Panc1 (cell line): ENCODE measurements around the gene PPP1R2B. TPM values are rescaled to one million over a fixed set of nuclear protein-coding genes. Genes with fewer than 3 reads are reported as not detected.

Source experiments
- ATAC-seq: fragments of 200-7000 bp; cut with Tn5 transposase; 2 replicates; pipeline ENCODE4 v1.9.1; 2020; ENCODE audit warnings: mild to moderate bottlenecking, moderate library complexity
- BruUV-seq: library from RNA; stranded (reverse); fragments of 400-500 nt; replicated peaks from 2 replicates; lab custom pipeline; 2021; lab: Mats Ljungman, UMichigan
- CTCF ChIA-PET: fragments of 300-600 bp; sonication (Branson Sonifier 250); formaldehyde crosslinking; loops from one replicate; lab custom pipeline; 2022; ENCODE audit warnings: antibody characterized with exemption; lab: Charles Lee
- POLR2A ChIA-PET: fragments of 300-600 bp; sonication (Branson Sonifier 250); formaldehyde crosslinking; loops from one replicate; lab custom pipeline; 2022; ENCODE audit warnings: antibody characterized with exemption; lab: Charles Lee
- DNase-seq: peaks from one replicate; pipeline ENCODE4 v3.0.0-alpha.2; 2010; ENCODE audit warnings: low read depth, low spot score
- H3K27ac ChIP-seq: 2 replicates; pipeline ENCODE4 v1.5.1; 2011; ENCODE audit warnings: mild to moderate bottlenecking, low read length, inconsistent platforms
- H3K27me3 ChIP-seq: fragments of 200-500 bp; sonication (Bioruptor generic); 2 replicates; pipeline ENCODE4 v1.6.0; 2014; ENCODE audit warnings: low read length, inconsistent platforms; ENCODE audit not compliant: control insufficient read depth, insufficient read depth
- H3K36me3 ChIP-seq: fragments of 200-500 bp; sonication (Bioruptor generic); 2 replicates; pipeline ENCODE4 v1.5.1; 2014; ENCODE audit warnings: inconsistent platforms, mild to moderate bottlenecking, low read length, moderate library complexity; ENCODE audit not compliant: control insufficient read depth, insufficient read depth
- H3K4me1 ChIP-seq: 2 replicates; pipeline ENCODE4 v1.5.1; 2011; ENCODE audit warnings: inconsistent platforms, mild to moderate bottlenecking, low read length, moderate library complexity; ENCODE audit not compliant: control insufficient read depth, insufficient read depth
- H3K4me3 ChIP-seq, 2 experiments: 2 replicates each; pipeline ENCODE4 v1.5.1; 2011 to 2012; ENCODE audit warnings: low read depth in 2 of 2, low read length in 2 of 2, mild to moderate bottlenecking in 2 of 2, inconsistent platforms in 1 of 2, moderate library complexity in 1 of 2
- H3K9me3 ChIP-seq: fragments of 200-500 bp; sonication (Bioruptor generic); 2 replicates; pipeline ENCODE4 v1.5.1; 2014; ENCODE audit warnings: low read depth, mild to moderate bottlenecking, inconsistent platforms, low read length, moderate library complexity; ENCODE audit not compliant: control insufficient read depth, insufficient read depth
- POLR2AphosphoS5 ChIP-seq: IDR thresholded peaks from 2 replicates; pipeline ENCODE4 v1.6.1; 2012; ENCODE audit warnings: mild to moderate bottlenecking, low read depth, low read length, moderate library complexity
- SIN3A ChIP-seq: IDR thresholded peaks from 2 replicates; pipeline ENCODE4 v1.6.1; 2012; ENCODE audit warnings: low read depth, mild to moderate bottlenecking, low read length, moderate library complexity, borderline replicate concordance; ENCODE audit not compliant: insufficient read depth
- TCF7L2 ChIP-seq: IDR thresholded peaks from 2 replicates; pipeline ENCODE4 v1.6.1; 2011; ENCODE audit warnings: mild to moderate bottlenecking, low read depth, low read length, inconsistent platforms
- in situ Hi-C: cut with HindIII; loops from 2 replicates; pipeline ENCODE4 v1.10.0; 2016; ENCODE audit warnings: low sequenced_read_pairs, low pct_unique_long_range_greater_than_20kb
- intact Hi-C: fragments of 100-400 bp; cut with micrococcal nuclease; formaldehyde crosslinking; loops from one replicate; pipeline ENCODE4 v1.10.0; 2022; ENCODE audit not compliant: unreplicated experiment
- total RNA-seq: library from RNA; stranded (reverse); gene quantifications from one replicate; pipeline ENCODE4 v1.2.1, GENCODE V29; 2021; ENCODE audit not compliant: unreplicated experiment
- TF ChIP-seq, protein P1 (sequence below), 2 experiments: IDR thresholded peaks; 2 replicates each; pipeline ENCODE4 v1.6.1; 2011 to 2012; ENCODE audit warnings: low read depth in 2 of 2, control low read depth in 1 of 2, low read length in 1 of 2, mild to moderate bottlenecking in 1 of 2, moderate library complexity in 1 of 2; ENCODE audit not compliant: insufficient read depth in 1 of 2
- TF ChIP-seq, protein P2 (sequence below): fragments of 450-650 bp; IDR thresholded peaks from 2 replicates; pipeline ENCODE4 v1.5.1; 2017; ENCODE audit warnings: mild to moderate bottlenecking

PPP1R2B gene
- total RNA-seq, 1 experiment from 2014 or later: 0.10 TPM

DNA sequence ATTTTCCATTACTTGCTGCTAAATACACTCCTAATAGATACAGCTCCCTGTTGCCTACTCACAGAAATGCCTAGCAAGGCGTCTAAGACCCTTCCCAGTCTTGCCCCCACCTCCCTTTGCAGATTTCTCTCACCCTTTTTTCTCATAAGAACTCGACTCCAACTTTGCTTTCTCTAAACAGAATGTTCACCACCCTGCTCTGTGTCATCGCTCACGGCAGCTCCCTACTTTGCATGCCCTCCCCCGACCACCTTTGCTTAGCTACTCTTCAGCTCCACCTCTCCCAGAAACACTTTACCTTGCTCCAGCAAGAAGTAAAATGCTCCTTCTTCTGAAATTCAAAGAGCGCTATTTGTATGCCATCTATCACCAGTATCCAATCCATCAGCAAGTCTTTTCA lies 15.2 kb upstream of the PPP1R2B start:
- no TSS peak for BruUV-seq
- ATAC-seq: no peak
- Histone ChIP-seq H3K4me3 (no peak overlapping the region), H3K9me3 (no peaks in the 10 kb centered on the region), H3K36me3 (no peaks in the 10 kb centered on the region), H3K27ac (no peak overlapping the region), H3K27me3 (no peaks in the 10 kb centered on the region), H3K4me1 (no peaks in the 10 kb centered on the region)
- intact Hi-C loops (no loop called here), in situ Hi-C loops (no loop called here)
- TF ChIP-seq, protein P1, sequence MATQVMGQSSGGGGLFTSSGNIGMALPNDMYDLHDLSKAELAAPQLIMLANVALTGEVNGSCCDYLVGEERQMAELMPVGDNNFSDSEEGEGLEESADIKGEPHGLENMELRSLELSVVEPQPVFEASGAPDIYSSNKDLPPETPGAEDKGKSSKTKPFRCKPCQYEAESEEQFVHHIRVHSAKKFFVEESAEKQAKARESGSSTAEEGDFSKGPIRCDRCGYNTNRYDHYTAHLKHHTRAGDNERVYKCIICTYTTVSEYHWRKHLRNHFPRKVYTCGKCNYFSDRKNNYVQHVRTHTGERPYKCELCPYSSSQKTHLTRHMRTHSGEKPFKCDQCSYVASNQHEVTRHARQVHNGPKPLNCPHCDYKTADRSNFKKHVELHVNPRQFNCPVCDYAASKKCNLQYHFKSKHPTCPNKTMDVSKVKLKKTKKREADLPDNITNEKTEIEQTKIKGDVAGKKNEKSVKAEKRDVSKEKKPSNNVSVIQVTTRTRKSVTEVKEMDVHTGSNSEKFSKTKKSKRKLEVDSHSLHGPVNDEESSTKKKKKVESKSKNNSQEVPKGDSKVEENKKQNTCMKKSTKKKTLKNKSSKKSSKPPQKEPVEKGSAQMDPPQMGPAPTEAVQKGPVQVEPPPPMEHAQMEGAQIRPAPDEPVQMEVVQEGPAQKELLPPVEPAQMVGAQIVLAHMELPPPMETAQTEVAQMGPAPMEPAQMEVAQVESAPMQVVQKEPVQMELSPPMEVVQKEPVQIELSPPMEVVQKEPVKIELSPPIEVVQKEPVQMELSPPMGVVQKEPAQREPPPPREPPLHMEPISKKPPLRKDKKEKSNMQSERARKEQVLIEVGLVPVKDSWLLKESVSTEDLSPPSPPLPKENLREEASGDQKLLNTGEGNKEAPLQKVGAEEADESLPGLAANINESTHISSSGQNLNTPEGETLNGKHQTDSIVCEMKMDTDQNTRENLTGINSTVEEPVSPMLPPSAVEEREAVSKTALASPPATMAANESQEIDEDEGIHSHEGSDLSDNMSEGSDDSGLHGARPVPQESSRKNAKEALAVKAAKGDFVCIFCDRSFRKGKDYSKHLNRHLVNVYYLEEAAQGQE (IDR thresholded peaks at IDR 0.05; ENCODE audit: insufficient read depth in 1 of 2, low read depth in 2 of 2, low read length in 1 of 2): no peak
- TF ChIP-seq TCF7L2: no peak
- TF ChIP-seq SIN3A: no peak
- TF ChIP-seq, protein P2, sequence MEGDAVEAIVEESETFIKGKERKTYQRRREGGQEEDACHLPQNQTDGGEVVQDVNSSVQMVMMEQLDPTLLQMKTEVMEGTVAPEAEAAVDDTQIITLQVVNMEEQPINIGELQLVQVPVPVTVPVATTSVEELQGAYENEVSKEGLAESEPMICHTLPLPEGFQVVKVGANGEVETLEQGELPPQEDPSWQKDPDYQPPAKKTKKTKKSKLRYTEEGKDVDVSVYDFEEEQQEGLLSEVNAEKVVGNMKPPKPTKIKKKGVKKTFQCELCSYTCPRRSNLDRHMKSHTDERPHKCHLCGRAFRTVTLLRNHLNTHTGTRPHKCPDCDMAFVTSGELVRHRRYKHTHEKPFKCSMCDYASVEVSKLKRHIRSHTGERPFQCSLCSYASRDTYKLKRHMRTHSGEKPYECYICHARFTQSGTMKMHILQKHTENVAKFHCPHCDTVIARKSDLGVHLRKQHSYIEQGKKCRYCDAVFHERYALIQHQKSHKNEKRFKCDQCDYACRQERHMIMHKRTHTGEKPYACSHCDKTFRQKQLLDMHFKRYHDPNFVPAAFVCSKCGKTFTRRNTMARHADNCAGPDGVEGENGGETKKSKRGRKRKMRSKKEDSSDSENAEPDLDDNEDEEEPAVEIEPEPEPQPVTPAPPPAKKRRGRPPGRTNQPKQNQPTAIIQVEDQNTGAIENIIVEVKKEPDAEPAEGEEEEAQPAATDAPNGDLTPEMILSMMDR: no peak
- no peak for TF ChIP-seq POLR2AphosphoS5
- ChIA-PET CTCF (no interaction called here), POLR2A (interaction anchor here (0.7 kb wide), 1 partner anchor 738 kb away, joined by 17 read pairs; no protein-coding TSS in a partner anchor)
- DNase-seq: no peak

DNA sequence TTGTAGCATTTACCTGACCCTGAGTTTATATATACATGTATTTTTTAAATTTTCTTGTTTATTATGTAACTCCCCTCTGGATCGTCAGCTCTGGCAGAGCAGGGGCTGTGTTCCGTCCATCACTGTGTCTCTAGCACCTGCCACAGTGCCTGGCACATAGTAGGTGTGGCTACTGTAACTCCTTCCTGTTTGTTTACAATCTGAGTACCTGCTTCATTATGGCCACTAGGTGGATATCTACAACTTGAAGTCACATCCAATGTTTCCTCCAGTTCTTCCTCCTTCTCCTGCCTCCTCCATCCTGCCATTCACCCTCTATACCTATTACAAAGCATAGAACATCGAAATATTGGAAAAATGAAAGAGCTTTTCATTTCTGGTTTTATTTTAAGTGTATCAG lies 14.2 kb upstream of the PPP1R2B start:
- ChIA-PET POLR2A (no interaction called here), CTCF (no interaction called here)
- no peak overlapping the region for H3K4me3 ChIP-seq
- in situ Hi-C loops: no loop called here
- intact Hi-C loops: no loop called here
- H3K9me3 ChIP-seq: no peaks in the 10 kb centered on the region
- H3K36me3 ChIP-seq: no peaks in the 10 kb centered on the region
- ATAC-seq (no peak), DNase-seq (no peak)
- no peaks in the 10 kb centered on the region for H3K4me1 ChIP-seq
- BruUV-seq: no TSS peak
- H3K27ac ChIP-seq: no peak overlapping the region
- TF ChIP-seq, protein P2: peak; percentile 36
- no peak for TF ChIP-seq TCF7L2
- TF ChIP-seq POLR2AphosphoS5: no peak
- H3K27me3 ChIP-seq: no peaks in the 10 kb centered on the region
